HepG2 (cell line): ENCODE measurements around the gene FAM209B. TPM values are rescaled to one million over a fixed set of nuclear protein-coding genes. Genes with fewer than 3 reads are reported as not detected.

Source experiments
- ATAC-seq: fragments of 200-7000 bp; cut with Tn5 transposase; 3 replicates; pipeline ENCODE4 v1.9.1; 2020; ENCODE audit warnings: mild to moderate bottlenecking, moderate library complexity
- BruUV-seq: library from RNA; stranded (reverse); fragments of 400-500 nt; replicated peaks from 2 replicates; lab custom pipeline; 2021; lab: Mats Ljungman, UMichigan
- CTCF ChIA-PET: fragments of 300-600 bp; formaldehyde crosslinking; extraction: SDS; loops from one replicate; lab custom pipeline; 2021; ENCODE audit warnings: low total read pairs, inconsistent platforms, low intra/inter-chr PET ratio; lab: Yijun Ruan, JAX
- POLR2A ChIA-PET: fragments of 350-600 bp; sonication (Branson Sonifier 250); formaldehyde crosslinking; loops from one replicate; lab custom pipeline; 2020; ENCODE audit warnings: antibody characterized with exemption, inconsistent platforms; lab: Yijun Ruan, JAX
- DNase-seq: peaks from one replicate; pipeline ENCODE4 v3.0.0-alpha.2; 2015; ENCODE audit warnings: low spot score
- FAIRE-seq: peaks from 3 replicates; lab custom pipeline; 2011; peaks lifted over from hg19 to GRCh38; lab: Jason Lieb, UNC
- H2AFZ ChIP-seq: one replicate; pipeline ENCODE4 v1.6.1; 2011; ENCODE audit warnings: low read length, inconsistent platforms
- H3K27ac ChIP-seq: fragments of 300-600 bp; 3 replicates; pipeline ENCODE4 v1.8.0; 2011; ENCODE audit warnings: mixed run types, mild to moderate bottlenecking, mixed read lengths, low read length, inconsistent platforms; ENCODE audit not compliant: insufficient read depth; ENCODE audit errors: extremely low read length
- H3K27me3 ChIP-seq, 2 experiments: fragments of 200-600 bp in 1 of 2; 2 replicates in 1 of 2; 3 replicates in 1 of 2; pipeline versions ENCODE4 v1.6.0 to v1.8.0; 2011; ENCODE audit warnings: low read length in 2 of 2, mild to moderate bottlenecking in 2 of 2, moderate library complexity in 2 of 2, inconsistent platforms in 1 of 2; ENCODE audit not compliant: insufficient read depth in 2 of 2, control insufficient read depth in 1 of 2
- H3K36me3 ChIP-seq, 2 experiments: fragments of 200-600 bp in 1 of 2; replicated peaks in 1 of 2; 2 replicates in 1 of 2; 3 replicates in 1 of 2; pipeline versions ENCODE4 v1.5.1 to v1.8.0; 2011; ENCODE audit warnings: low read length in 2 of 2, inconsistent platforms in 1 of 2; ENCODE audit not compliant: insufficient read depth in 2 of 2, control insufficient read depth in 1 of 2
- H3K4me1 ChIP-seq: 2 replicates; pipeline ENCODE4 v1.5.1; 2012; ENCODE audit warnings: low read length, inconsistent platforms; ENCODE audit not compliant: insufficient read depth
- H3K4me2 ChIP-seq: 2 replicates; pipeline ENCODE4 v1.6.0; 2011; ENCODE audit warnings: low read depth, low read length, inconsistent platforms
- H3K4me3 ChIP-seq, 3 experiments: fragments of 200-600 bp in 1 of 3; sonication (generic), shearing (Covaris generic) in 1 of 3; replicated peaks in 1 of 3; 2 replicates each; pipeline ENCODE4 v1.5.1; 2011 to 2016; ENCODE audit warnings: low read length in 3 of 3, inconsistent platforms in 2 of 3, low read depth in 2 of 3, mild to moderate bottlenecking in 2 of 3, control low read depth in 1 of 3, mixed read lengths in 1 of 3; ENCODE audit not compliant: insufficient read depth in 1 of 3
- H3K79me2 ChIP-seq: one replicate; pipeline ENCODE4 v1.6.1; 2011; ENCODE audit warnings: low read length, inconsistent platforms; ENCODE audit not compliant: insufficient read depth
- H3K9ac ChIP-seq: 2 replicates; pipeline ENCODE4 v1.6.0; 2011; ENCODE audit warnings: mild to moderate bottlenecking, low read depth, low read length, inconsistent platforms; ENCODE audit not compliant: insufficient read depth
- H3K9me3 ChIP-seq: 2 replicates; pipeline ENCODE4 v1.5.1; 2012; ENCODE audit warnings: mild to moderate bottlenecking, low read length
- H4K20me1 ChIP-seq: 2 replicates; pipeline ENCODE4 v1.6.0; 2011; ENCODE audit warnings: inconsistent platforms, mild to moderate bottlenecking, low read length, moderate library complexity; ENCODE audit not compliant: insufficient read depth
- AGO1 ChIP-seq: fragments of 200-400 bp; formaldehyde crosslinking; IDR thresholded peaks from 2 replicates; pipeline ENCODE4 v1.6.1; 2017; ENCODE audit warnings: mild to moderate bottlenecking, low read depth, low read length, moderate library complexity; ENCODE audit not compliant: poor library complexity, severe bottlenecking
- DNMT1 ChIP-seq: sonication (generic); formaldehyde crosslinking; IDR thresholded peaks from 2 replicates; pipeline ENCODE4 v1.5.1; 2020; ENCODE audit warnings: mild to moderate bottlenecking, missing genetic modification reagents
- NCOA1 ChIP-seq: sonication (generic); formaldehyde crosslinking; IDR thresholded peaks from 2 replicates; pipeline ENCODE4 v1.9.0; 2021; ENCODE audit warnings: missing genetic modification reagents
- POLR2AphosphoS2 ChIP-seq: IDR thresholded peaks from 2 replicates; pipeline ENCODE4 v1.6.1; 2011; ENCODE audit warnings: low read depth, low read length, improper control_type of control experiment
- SP140L ChIP-seq: sonication (generic); formaldehyde crosslinking; IDR thresholded peaks from 2 replicates; pipeline ENCODE4 v1.4.0; 2020; ENCODE audit warnings: missing genetic modification reagents, borderline replicate concordance
- ZBTB14 ChIP-seq: sonication (generic); formaldehyde crosslinking; IDR thresholded peaks from 2 replicates; pipeline ENCODE4 v1.4.0; 2020; ENCODE audit warnings: missing genetic modification reagents
- ZFP36 ChIP-seq: fragments of 150-350 bp; IDR thresholded peaks from 2 replicates; pipeline ENCODE4 v1.6.1; 2018; ENCODE audit warnings: borderline replicate concordance, low read length, low read depth; ENCODE audit not compliant: partially characterized antibody
- ZFP41 ChIP-seq: sonication (generic); formaldehyde crosslinking; IDR thresholded peaks from 2 replicates; pipeline ENCODE4 v1.4.0; 2020; ENCODE audit warnings: mild to moderate bottlenecking, missing genetic modification reagents, borderline replicate concordance
- ZFP82 ChIP-seq: sonication (generic); formaldehyde crosslinking; IDR thresholded peaks from 2 replicates; pipeline ENCODE4 v1.5.1; 2020; ENCODE audit warnings: mild to moderate bottlenecking, missing genetic modification reagents, borderline replicate concordance
- ZFP91 ChIP-seq: sonication (generic); formaldehyde crosslinking; IDR thresholded peaks from 2 replicates; pipeline ENCODE4 v1.9.0; 2022; ENCODE audit warnings: missing genetic modification reagents, mild to moderate bottlenecking, borderline replicate concordance
- ZMYM3 ChIP-seq: sonication (generic); formaldehyde crosslinking; IDR thresholded peaks from 2 replicates; pipeline ENCODE4 v1.5.1; 2020; ENCODE audit warnings: mild to moderate bottlenecking, missing genetic modification reagents
- ZNF674 ChIP-seq: sonication (generic); formaldehyde crosslinking; IDR thresholded peaks from 2 replicates; pipeline ENCODE4 v1.5.0; 2020; ENCODE audit warnings: low read depth, mild to moderate bottlenecking, missing genetic modification reagents
- WGBS: methylation state at CpG from one replicate; pipeline ENCODE4 v1.1.6; 2017; ENCODE audit warnings: low lambda C conversion rate; 5-methylcytosine and 5-hydroxymethylcytosine counted together
- in situ Hi-C: cut with HindIII; loops from 2 replicates; pipeline ENCODE4 v1.10.0; 2017; ENCODE audit warnings: low pct_unique_long_range_greater_than_20kb; ENCODE audit not compliant: extremely low pct_ligation_motif_present
- intact Hi-C: fragments of 100-400 bp; cut with micrococcal nuclease; formaldehyde crosslinking; loops from one replicate; pipeline ENCODE4 v1.10.0; 2022; ENCODE audit not compliant: unreplicated experiment
- polyA plus RNA-seq, 8 experiments: library from polyadenylated mRNA; depleted of rRNA in 3 of 8; stranded (reverse) in 7 of 8; unstranded in 1 of 8; fragments of >200 nt; fragmentation: Illumina TruSeq in 4 of 8; extraction: Trizol in 4 of 8; gene quantifications; 2 replicates each; pipeline versions ENCODE4 v1.2.1 to v1.2.3, GENCODE V29; 2011 to 2016; ENCODE audit warnings: low read depth in 4 of 8, missing spikeins in 1 of 8, mixed read lengths in 1 of 8; ENCODE audit not compliant: insufficient read depth in 1 of 8
- total RNA-seq, 5 experiments: library from RNA; depleted of rRNA; stranded (reverse); fragments of >200 nt; fragmentation: Illumina TruSeq; extraction: Trizol; gene quantifications; 2 replicates each; pipeline ENCODE4 v1.2.3, GENCODE V29; 2016; ENCODE audit warnings: low read depth in 1 of 5

FAM209B gene
- total and polyA plus RNA-seq, 2 of the 13 experiments (the other 11 are each of a cell fraction or from before 2014, with no cell fraction given), result 0.24 to 0.42 TPM

DNA sequence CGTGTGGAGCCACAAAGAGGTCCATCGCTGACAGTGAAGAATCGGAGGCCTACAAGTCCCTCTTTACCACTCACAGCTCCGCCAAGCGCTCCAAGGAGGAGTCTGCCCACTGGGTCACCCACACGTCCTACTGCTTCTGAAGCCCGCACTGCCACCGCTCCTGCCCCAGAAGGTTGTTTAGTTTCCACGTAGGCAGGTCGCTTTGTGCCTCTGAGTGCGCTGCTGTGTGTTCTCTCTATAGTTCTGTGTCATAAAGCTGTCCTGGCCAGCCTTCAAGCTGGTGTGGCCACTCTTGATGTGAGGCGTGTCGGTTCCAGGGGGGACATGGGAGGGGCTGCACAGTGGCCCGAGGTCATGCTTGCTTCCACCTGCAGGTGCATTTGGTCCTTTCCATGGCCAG lies 14.9 kb upstream of the FAM209B start:
- BruUV-seq, result no TSS peak
- Histone ChIP-seq H3K27ac (no peak overlapping the region), H3K4me1 (no peaks in the 10 kb centered on the region), H3K9me3 (peaks cover 16% of the 10 kb centered on the region; the same call in 1 of the 2 replicates), H4K20me1 (no peaks in the 10 kb centered on the region), H3K36me3 (peaks cover 32 to 62% of the 10 kb centered on the region in 2 experiments), H3K9ac (no peak overlapping the region), H2AFZ (no peak overlapping the region), H3K27me3 (no peaks in the 10 kb centered on the region), H3K4me2 (no peak overlapping the region), H3K4me3 (no peak overlapping the region), H3K79me2 (no peaks in the 10 kb centered on the region)
- in situ Hi-C loops (no loop called here), intact Hi-C loops (no loop called here)
- no peak for TF ChIP-seq ZFP91 (CRISPR knock-in tag)
- no peak for TF ChIP-seq DNMT1 (CRISPR knock-in tag)
- no peak for TF ChIP-seq ZFP36
- TF ChIP-seq ZMYM3 (CRISPR knock-in tag), result no peak
- no peak for TF ChIP-seq ZNF674
- TF ChIP-seq ZBTB14 (CRISPR knock-in tag), result no peak
- no peak for TF ChIP-seq POLR2AphosphoS2
- TF ChIP-seq ZFP41 (CRISPR knock-in tag), result no peak
- no peak for TF ChIP-seq ZFP82 (CRISPR knock-in tag)
- no peak for TF ChIP-seq NCOA1 (CRISPR knock-in tag)
- TF ChIP-seq AGO1, result no peak
- TF ChIP-seq SP140L, result no peak
- FAIRE-seq, result no peak
- CTCF ChIA-PET, result no interaction called here
- DNase-seq, result no peak
- POLR2A ChIA-PET, result no interaction called here
- 97% methylated on average over 14 of the region's 14 CpGs for WGBS
- ATAC-seq, result no peak
